ENCODE measurements around the gene RASSF7. TPM values are rescaled to one million over a fixed set of nuclear protein-coding genes. Genes with fewer than 3 reads are reported as not detected.

Gene RASSF7
- total RNA-seq, 1 experiment from 2014 or later: 32.5 TPM

GRCh38 chr11:554428-555226 lies 6.1 kb upstream of the RASSF7 start (continued):
- no peak for TF ChIP-seq PREB (CRISPR knock-in tag; IDR thresholded peaks at IDR 0.05; ENCODE audit: borderline replicate concordance)
- no peak for TF ChIP-seq NR2C2 (CRISPR knock-in tag; IDR thresholded peaks at IDR 0.05)
- TF ChIP-seq IRF2 (CRISPR knock-in tag; IDR thresholded peaks at IDR 0.05; ENCODE audit: borderline replicate concordance, low read depth): no peak
- TF ChIP-seq CTCF (IDR thresholded peaks at IDR 0.05): peak; percentile 63
- TF ChIP-seq SP1 (CRISPR knock-in tag; conservative IDR thresholded peaks at IDR 0.05): peak; percentile 70
- TF ChIP-seq ZNF232 (CRISPR knock-in tag; IDR thresholded peaks at IDR 0.05): no peak
- TF ChIP-seq, protein P1, sequence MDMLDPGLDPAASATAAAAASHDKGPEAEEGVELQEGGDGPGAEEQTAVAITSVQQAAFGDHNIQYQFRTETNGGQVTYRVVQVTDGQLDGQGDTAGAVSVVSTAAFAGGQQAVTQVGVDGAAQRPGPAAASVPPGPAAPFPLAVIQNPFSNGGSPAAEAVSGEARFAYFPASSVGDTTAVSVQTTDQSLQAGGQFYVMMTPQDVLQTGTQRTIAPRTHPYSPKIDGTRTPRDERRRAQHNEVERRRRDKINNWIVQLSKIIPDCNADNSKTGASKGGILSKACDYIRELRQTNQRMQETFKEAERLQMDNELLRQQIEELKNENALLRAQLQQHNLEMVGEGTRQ (CRISPR knock-in tag; IDR thresholded peaks at IDR 0.05): no peak
- no peak for TF ChIP-seq TP53 (CRISPR knock-in tag; IDR thresholded peaks at IDR 0.05)
- TF ChIP-seq ATF2 (CRISPR knock-in tag; IDR thresholded peaks at IDR 0.05; ENCODE audit: borderline replicate concordance, low read depth): no peak
- TF ChIP-seq CREM (CRISPR knock-in tag; IDR thresholded peaks at IDR 0.05): no peak

- ChIA-PET POLR2A (interaction anchor here (1.9 kb wide), 1 partner anchor 19 kb away, joined by 5 read pairs; the partner anchor contains the start of gene HRAS), CTCF (interaction anchor here (0.6 to 3.4 kb wide), 30 partner anchors 10 to 391 kb away, joined by 3 to 32 read pairs (median 5); partner anchors contain the start of genes LRRC56, PHRF1, PIDD1 and SCT)
- peak overlapping the region; percentile 57 for H3K4me3 Mint-ChIP-seq
- DNase-seq (ENCODE audit: low spot score) (no peak), ATAC-seq (peak; percentile 19)
- no peaks in the 10 kb centered on the region for H3K36me3 Mint-ChIP-seq
- no peak overlapping the region for H3K27ac Mint-ChIP-seq
- peaks cover 13% of the 10 kb centered on the region for H3K4me1 Mint-ChIP-seq
- peaks cover 28% of the 10 kb centered on the region for H3K27me3 Mint-ChIP-seq (ENCODE audit: low read depth)
- no peaks in the 10 kb centered on the region for H3K9me3 Mint-ChIP-seq
- TF ChIP-seq FOXK1 (CRISPR knock-in tag; IDR thresholded peaks at IDR 0.05) (0 out of 2 replicates have a peak, but pooled peaks have one; percentile 41), TEAD1 (CRISPR knock-in tag; IDR thresholded peaks at IDR 0.05) (no peak), GABPB1 (CRISPR knock-in tag; IDR thresholded peaks at IDR 0.05) (no peak), ESRRA (CRISPR knock-in tag; IDR thresholded peaks at IDR 0.05; ENCODE audit: borderline replicate concordance) (no peak), CDX4 (CRISPR knock-in tag; IDR thresholded peaks at IDR 0.05; ENCODE audit: borderline replicate concordance) (no peak), NR2C2 (CRISPR knock-in tag; IDR thresholded peaks at IDR 0.05) (no peak), ZNF423 (CRISPR knock-in tag; IDR thresholded peaks at IDR 0.05) (no peak), NFATC4 (CRISPR knock-in tag; IDR thresholded peaks at IDR 0.05) (no peak), HMGXB4 (CRISPR knock-in tag; IDR thresholded peaks at IDR 0.05) (no peak; the same call in 1 of the 2 replicates), ZNF263 (CRISPR knock-in tag; IDR thresholded peaks at IDR 0.05; ENCODE audit: low read depth) (peak; percentile 60; the same call in 1 of the 2 replicates), ZNF416 (CRISPR knock-in tag; IDR thresholded peaks at IDR 0.05) (0 out of 2 replicates have a peak, but pooled peaks have one; percentile 54), SOX15 (CRISPR knock-in tag; IDR thresholded peaks at IDR 0.05) (no peak), SP1 (CRISPR knock-in tag; conservative IDR thresholded peaks at IDR 0.05) (peak; percentile 23)
- TF ChIP-seq, protein P2, sequence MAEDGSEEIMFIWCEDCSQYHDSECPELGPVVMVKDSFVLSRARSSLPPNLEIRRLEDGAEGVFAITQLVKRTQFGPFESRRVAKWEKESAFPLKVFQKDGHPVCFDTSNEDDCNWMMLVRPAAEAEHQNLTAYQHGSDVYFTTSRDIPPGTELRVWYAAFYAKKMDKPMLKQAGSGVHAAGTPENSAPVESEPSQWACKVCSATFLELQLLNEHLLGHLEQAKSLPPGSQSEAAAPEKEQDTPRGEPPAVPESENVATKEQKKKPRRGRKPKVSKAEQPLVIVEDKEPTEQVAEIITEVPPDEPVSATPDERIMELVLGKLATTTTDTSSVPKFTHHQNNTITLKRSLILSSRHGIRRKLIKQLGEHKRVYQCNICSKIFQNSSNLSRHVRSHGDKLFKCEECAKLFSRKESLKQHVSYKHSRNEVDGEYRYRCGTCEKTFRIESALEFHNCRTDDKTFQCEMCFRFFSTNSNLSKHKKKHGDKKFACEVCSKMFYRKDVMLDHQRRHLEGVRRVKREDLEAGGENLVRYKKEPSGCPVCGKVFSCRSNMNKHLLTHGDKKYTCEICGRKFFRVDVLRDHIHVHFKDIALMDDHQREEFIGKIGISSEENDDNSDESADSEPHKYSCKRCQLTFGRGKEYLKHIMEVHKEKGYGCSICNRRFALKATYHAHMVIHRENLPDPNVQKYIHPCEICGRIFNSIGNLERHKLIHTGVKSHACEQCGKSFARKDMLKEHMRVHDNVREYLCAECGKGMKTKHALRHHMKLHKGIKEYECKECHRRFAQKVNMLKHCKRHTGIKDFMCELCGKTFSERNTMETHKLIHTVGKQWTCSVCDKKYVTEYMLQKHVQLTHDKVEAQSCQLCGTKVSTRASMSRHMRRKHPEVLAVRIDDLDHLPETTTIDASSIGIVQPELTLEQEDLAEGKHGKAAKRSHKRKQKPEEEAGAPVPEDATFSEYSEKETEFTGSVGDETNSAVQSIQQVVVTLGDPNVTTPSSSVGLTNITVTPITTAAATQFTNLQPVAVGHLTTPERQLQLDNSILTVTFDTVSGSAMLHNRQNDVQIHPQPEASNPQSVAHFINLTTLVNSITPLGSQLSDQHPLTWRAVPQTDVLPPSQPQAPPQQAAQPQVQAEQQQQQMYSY (CRISPR knock-in tag; IDR thresholded peaks at IDR 0.05): no peak
- TF ChIP-seq, protein P3, sequence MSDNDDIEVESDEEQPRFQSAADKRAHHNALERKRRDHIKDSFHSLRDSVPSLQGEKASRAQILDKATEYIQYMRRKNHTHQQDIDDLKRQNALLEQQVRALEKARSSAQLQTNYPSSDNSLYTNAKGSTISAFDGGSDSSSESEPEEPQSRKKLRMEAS (CRISPR knock-in tag; IDR thresholded peaks at IDR 0.05): peak; percentile 25; the same call in 1 of the 2 replicates
These were observed 5.5 kb upstream of the RASSF7 start for GRCh38 chr11:555227-555779.
